ENCODE measurements around the gene CLDN5.
"Not testable (repeated sequence)": the region's sequence is repeated elsewhere in the genome, so short reads cannot be mapped to it uniquely, and the experiment has no call there.

The CLDN5 gene

DNA sequence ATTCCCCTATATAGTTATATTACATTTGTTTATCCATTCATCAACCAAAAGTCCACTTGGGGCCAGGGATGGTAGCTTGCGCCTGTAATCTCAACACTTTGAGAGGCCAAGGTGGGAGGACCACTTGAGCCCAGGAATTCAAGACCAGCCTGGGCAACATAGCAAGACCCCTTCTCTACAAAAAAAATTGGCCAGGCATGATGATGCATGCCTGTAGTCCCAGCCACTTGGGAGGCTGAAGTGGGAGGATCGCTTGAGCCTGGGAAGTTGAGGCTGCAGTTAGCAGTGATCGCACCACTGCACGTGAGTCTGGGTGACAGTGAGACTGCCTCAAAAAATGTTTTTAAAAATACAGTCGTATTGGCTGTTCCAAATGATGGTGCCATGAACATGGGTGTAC, 24.2 kb upstream of the CLDN5 start:
- DNase-seq (ENCODE audit: low spot score): not testable (repeated sequence)

DNA sequence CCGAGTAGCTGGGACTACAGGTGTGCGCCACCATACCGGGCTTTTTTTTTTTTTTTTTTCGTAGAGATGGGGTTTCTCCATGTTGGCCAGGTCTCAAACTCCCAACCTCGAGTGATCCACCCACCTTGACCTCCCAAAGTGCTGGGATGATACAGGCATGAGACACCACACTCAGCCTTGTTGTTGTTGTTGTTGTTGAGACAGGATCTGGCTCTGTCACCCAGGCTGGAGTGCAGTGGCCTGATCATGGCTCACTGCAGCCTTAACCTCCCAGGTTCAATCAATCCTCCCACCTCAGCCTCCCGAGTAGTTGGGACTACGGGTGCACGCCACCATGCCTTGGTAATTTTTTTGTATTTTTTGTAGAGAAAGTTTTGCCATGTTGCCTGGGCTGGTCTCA, 23.4 kb upstream of the CLDN5 start:
- no peak for DNase-seq (ENCODE audit: low spot score)

DNA sequence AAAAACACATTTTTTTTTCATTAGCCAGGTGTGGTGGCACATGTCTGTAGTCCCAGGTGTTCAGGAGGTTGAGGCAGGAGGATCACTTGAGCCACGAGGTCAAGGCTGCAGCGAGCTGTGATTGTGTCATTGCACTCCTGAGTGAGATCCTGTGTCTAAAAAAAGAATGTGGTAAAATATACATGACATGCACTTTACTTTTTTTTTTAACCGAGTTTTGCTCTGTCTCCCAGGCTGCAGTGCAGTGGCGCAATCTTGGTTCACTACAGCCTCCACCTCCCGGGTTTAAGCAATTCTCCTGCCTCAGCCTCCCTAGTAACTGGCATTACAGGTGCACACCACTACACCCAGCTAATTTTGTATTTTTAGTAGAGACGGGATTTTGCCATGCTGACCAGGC, 22.5 kb upstream of the CLDN5 start:
- no peak for DNase-seq (ENCODE audit: low spot score)

DNA sequence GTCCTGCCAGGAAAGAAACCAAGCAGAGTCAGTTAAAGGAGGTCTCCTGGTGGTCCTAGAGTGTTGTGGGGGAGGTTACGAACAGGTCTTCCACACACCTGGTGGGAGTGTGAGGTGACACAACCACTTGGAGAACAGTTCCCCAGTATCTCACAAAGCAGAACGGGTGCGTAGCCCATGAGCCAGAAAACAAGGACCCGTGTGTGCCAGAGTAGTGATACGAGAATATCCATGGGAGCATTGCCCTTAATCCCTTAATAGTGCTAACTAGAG, 21.7 kb upstream of the CLDN5 start:
- DNase-seq (ENCODE audit: low spot score): no peak

DNA sequence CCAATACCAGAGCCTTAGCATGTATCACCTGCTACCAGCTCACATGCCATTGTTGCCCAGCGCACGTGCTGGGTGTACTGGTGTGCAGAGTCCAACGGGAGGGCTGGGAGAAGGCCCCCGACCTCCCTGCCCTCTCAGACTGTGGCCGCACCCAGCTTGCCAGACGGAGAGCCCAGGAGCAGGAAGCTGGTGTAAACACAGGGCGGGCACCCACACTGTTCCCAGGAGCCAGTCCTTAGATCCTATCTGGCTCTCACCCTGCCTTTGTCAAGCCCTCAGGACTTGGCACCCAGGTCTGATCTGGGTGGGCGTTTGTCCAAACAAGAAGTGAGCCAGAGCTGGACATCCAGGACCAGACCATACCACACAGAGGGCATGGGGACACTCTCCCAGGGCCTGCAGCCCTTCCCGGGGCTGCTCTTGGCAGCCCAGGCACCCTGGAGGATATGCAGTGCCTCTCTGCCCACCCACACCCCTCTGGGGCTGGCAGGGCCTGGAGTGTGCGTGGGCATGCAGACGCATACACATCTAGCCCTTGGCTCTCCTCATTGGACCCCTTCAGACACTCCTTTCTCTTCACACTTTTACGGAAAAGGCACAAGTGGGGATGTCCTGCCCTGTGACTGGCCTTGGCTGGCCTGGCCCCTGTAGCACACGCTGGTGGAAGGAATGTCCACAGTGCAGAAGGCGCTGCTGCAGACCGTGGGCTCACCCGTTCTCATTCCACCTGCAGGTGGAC, 19.9 kb upstream of the CLDN5 start:
- DNase-seq (ENCODE audit: low spot score): no peak

DNA sequence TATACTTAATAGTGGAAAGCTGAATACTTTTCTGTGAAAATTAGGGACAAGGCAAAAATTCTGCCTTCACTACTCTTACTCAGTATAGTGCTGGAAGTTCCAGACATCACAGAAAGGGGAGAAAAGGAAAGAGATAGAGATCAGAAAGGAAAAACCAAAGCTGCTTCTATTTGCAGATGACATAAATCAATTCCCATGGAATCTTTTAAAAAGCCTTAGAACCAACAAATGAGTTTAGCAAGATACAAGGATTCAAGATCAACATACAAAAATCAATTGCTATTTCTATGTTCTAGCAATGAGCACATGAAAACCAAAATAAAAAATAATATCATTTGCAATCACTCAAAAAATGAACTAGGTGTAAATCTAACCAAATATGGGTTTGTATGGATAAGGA, 16.2 kb upstream of the CLDN5 start:
- no peak for DNase-seq (ENCODE audit: low spot score)

DNA sequence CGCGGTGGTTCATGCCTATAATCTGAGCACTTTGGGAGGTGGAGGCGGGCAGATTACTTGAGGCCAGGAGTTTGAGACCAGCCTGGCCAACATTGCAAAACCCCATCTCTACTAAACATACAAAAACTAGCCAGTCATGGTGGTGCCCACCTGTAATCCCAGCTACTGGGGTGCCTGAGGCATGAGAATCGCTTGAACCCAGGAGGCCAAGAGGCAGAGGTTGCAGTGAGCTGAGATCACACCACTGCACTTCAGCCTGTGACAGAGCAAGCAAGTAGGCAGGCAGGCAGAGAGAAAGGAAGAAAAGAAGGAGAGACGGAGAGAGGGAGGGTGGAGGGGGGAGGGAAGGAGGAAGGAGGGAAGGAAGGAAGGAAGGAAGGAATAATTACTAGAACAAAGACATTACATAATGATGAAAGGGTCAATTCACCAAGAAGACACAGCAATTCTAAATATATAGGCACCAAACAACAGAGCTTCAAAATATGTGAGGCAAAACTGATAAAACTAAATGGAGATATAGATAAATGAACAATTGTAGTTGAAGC, 13.8 kb upstream of the CLDN5 start:
- DNase-seq (ENCODE audit: low spot score): no peak

DNA sequence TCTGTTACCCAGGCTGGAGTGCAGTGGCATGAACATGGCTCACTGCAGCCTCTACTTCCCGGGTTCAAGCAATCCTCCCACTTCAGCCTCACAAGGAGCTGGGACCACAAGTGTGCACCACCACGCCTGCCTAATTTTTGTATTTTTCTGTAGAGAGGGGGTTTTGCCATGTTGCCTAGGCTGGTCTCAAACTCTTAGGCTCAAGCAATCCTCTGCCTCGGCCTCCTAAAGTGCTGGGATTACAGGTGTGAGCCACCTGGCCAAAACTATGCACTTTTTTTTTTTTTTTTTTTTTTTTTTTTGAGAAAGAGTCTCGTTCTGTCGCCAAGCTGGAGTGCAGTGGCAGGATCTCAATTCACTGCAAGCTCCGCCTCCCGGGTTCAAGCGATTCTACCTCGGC, 12.4 kb upstream of the CLDN5 start:
- DNase-seq (ENCODE audit: low spot score): no peak

DNA sequence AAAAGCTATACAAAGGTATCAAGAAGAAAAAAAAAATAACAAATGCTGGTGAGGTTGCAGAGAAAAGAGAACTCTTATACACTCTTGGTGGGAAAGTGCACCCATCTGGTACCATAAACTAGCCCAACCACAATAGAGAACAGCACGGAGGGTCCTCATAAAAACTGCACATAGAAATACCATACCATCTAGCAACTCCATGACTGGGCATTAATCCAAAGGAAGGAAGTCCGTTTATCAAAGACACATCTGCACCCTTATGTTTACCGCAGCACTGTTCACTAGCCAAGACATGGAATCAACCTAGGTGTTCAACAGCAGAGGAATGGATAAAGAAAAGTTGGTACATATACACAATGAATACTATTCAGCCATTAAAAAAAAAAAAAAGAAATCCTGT, 10.8 kb upstream of the CLDN5 start:
- DNase-seq (ENCODE audit: low spot score): no peak

DNA sequence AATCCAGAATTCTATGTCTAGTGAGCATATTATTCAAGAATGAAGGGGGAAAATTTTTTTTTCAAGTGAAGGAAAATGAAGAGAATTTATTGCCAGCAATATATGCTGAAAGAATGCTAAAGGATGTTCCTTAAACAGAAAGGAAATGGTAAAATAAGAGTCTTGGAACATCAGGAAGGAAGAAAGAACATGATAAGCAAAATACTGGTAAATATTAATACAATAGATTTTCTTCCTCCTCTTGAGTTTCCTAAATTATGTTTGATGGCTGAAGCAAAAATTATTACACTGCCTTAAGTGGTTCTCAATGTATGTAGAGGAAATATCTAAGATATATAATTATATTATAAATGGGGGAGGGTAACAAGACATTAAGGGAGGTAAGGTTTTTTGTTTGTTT, 9.6 kb upstream of the CLDN5 start:
- DNase-seq (ENCODE audit: low spot score): no peak

DNA sequence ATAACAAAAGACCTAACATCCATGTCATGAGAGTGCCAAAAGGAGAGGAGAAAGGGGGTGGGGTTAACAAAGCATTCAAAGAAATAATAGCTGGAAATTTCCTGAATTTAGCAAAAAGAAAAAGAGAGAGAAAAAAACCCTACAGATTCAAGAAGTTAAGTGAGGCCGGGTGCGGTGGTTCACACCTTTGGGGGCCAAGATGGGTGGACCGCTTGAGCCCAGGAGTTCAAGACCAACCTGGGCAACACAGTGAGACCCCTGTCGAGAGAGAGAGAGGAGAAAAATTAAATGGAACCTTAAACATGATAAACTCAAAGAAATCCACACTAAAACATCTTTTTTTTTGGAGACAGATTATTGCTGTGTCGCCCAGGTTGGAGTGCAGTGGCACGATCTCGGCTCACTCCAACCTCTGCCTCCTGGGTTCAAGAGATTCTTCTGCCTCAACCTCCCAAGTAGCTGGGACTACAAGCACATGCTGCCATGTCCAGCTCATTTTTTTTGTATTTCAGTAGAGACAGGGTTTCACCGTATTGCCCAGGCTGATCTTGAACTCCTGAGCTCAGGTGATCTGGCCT, 8.9 kb upstream of the CLDN5 start:
- no peak for DNase-seq (ENCODE audit: low spot score)

DNA sequence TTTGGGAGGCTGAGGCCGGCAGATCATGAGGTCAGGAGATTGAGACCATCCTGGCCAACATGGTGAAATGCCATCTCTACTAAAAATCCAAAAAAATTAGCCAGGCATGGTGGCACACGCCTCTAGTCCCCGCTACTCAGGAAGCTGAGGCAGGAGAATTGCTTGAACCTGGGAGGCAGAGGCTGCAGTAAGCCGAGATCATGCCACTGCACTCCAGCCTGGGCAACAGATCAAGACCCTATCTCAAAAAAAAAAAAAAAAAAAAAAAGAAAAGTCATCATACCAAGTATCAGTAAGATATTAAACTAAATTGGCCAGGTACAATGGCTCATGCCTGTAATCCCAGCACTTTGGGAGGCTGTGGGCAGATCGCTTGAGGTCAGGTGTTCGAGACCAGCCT, 7.1 kb upstream of the CLDN5 start:
- not testable (repeated sequence) for DNase-seq (ENCODE audit: low spot score)

DNA sequence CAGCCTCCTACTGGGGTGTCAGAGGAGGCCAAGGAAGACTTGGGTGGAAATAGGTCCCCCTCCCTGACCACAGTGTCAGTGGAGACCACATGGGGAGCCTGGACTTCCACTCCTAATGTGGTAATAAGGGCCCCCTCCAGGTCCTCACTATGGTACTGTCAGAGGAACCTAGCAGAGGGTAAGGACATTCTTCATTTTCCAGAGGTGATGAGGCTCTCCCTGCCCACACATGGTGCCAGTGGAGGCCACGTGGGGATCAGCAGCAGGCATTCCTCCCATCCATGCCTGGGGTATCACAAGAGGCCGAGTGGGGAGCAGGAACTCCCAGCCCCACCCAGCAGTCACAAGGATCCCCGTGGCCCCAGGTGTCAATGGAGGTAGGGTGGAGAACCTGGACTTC, 6.5 kb upstream of the CLDN5 start:
- no peak for DNase-seq (ENCODE audit: low spot score)

DNA sequence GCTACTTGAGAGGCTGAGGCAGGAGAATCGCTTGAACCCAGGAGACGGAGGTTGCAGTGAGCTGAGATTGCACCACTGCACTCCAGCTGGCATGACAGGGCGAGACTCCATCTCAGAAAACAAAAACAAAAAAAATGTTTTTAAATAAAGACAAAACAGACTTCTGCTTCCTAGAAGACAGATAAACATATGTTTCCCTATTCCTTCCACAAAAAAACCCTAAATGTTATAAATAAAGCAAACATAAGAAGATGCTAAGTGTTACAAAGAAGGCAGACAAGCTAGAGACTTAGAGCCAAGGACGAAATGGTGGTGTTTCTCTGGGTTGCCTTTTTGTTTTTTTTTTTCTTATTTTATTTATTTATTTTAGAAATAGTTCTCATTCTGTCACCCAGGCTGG, 5.6 kb upstream of the CLDN5 start:
- no peak for DNase-seq (ENCODE audit: low spot score)

DNA sequence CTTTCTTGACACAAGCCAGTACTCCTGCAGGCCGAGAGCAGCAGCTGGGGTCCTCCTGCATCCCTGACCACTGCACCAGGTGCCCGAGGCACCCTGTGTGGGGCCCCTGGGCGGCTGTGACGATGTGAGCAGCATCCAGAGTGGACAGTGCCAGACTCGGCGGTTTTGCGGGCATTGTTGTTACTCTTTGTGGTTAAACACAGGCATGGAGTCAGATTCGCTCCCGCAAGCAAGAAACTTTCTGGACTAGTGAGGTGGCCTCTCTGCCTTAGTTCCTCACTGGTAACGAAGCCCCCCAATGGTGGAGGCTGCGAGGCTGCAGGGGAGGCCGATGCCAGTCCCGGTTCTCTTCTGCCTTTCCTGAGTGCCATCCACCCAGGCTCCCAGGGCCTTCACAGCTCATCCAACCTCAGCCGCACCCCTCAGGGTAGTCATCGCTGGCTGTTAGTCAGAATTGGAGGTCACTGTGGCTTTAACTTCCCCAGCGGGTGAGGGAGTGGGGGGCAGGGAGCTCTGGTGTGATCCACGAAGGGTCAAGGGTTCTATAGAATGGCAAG, 3.7 kb upstream of the CLDN5 start:
- DNase-seq (ENCODE audit: low spot score): peak; percentile 43

DNA sequence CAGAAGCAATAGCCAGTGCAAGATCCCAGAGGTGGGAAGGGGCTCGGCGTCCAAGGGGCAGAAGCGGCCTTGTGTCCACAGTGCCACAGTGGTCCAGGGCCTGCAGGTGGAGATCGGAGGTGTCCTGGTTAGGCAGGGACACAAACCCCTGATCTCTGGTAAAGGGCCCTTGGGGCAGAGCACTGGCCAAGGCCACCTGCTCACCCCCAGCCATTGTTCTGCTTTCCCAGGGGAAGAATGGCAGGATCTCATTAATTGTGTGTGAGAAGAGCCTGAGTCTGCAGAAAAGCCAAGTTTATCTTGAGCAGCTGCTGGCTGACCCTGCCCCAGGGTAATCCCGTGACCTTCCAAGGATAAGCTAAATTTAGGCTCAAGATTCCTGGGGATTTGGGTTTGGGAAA, 3.1 kb upstream of the CLDN5 start:
- no peak for DNase-seq (ENCODE audit: low spot score)

DNA sequence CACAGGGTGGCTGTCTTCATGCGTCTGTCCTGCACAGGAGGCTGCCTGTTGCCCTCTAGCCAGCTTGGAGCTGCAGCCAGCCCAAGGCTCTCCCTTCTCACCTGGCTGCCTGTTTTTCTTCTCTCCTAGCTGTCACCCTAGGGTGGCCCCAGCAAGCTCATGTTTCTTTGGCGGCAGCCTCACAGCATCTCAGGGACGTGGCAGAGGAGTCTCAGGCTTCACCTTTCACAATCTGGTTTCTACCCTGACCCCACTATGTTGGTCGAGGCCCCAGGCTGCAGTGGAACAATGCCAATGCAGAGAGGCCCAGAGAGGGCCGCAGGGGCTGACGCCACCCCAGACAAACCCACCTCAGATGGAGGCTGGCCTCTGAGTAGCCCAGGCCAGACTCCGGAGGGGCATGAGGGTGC, 2.5 kb upstream of the CLDN5 start:
- DNase-seq (ENCODE audit: low spot score): no peak

DNA sequence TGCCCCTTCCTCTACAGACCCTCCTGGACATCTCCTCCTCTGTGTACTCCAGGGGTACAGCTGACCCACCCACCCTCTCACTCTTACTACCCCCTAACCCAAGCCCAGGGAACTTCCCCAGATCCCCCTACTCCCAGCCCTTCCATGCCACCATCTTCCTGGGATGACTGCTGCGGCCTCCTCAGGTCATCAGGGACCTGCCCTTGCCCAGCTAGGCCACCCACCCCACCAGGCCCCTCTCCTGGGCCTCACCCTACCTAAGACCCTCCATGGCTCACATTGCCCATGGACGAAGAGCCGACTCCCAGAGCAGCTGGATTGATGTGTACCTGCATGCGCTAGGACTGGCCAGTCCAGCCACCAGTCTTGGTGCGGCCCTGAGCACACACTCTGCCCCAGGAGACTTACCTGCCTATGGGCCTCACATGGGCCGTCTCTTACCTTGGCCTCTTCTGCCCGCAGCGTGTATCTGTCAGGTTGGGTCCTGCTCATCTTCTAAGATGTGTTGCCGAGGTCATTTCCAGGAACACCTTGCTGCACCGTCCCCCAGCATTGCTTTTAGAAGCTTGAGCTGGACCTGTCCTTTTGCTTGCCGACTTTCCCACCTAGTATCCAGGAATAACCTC, 2.0 kb upstream of the CLDN5 start:
- no peak for DNase-seq (ENCODE audit: low spot score)

DNA sequence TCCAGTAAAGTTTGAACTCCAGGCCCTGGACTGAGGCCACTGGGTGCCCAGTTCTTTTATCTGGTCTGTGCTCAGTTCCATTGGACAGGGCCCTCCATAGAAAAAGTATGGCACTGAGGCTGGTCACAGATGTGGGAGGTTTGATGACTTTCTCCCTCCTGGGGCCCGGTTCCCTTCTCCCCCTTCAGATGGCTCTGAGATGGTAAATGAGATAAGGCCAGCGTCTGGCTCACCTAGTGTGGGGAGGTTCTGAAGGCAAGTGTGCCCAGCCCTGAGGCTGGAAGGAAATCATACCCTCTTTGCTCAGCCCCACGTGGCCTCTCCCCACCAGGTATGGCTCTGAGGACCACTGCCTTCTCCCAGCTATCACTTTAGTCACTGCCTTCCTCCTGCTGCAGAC, 1.5 kb upstream of the CLDN5 start:
- DNase-seq (ENCODE audit: low spot score): no peak

DNA sequence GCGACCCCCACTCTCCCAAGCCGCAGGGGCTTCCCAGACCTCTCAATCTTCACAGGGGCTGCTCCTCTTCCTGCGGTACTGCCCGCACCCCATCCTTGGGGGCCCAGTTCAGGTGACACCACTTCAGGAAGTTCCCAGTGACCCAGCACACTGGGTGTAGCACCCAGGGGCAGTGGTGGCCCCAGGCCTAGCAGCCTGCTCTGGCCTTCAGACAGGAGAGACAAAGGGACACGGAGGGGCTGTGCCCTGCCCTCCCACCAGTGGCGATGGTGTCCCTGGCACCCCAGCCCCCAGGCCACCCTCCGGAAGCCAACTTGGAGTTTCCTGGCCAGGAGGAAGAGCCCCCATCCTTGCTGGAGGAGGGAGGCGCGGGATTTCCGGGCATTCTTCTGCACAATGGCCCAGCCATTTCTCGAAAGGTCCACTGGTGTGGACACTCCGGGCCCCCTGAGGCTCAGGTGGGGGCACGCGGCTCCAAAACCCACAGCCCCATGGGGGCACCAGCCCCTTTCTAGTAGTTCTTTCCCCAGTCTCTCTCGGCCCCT, 978 bp upstream of the CLDN5 start:
- DNase-seq (ENCODE audit: low spot score): no peak

DNA sequence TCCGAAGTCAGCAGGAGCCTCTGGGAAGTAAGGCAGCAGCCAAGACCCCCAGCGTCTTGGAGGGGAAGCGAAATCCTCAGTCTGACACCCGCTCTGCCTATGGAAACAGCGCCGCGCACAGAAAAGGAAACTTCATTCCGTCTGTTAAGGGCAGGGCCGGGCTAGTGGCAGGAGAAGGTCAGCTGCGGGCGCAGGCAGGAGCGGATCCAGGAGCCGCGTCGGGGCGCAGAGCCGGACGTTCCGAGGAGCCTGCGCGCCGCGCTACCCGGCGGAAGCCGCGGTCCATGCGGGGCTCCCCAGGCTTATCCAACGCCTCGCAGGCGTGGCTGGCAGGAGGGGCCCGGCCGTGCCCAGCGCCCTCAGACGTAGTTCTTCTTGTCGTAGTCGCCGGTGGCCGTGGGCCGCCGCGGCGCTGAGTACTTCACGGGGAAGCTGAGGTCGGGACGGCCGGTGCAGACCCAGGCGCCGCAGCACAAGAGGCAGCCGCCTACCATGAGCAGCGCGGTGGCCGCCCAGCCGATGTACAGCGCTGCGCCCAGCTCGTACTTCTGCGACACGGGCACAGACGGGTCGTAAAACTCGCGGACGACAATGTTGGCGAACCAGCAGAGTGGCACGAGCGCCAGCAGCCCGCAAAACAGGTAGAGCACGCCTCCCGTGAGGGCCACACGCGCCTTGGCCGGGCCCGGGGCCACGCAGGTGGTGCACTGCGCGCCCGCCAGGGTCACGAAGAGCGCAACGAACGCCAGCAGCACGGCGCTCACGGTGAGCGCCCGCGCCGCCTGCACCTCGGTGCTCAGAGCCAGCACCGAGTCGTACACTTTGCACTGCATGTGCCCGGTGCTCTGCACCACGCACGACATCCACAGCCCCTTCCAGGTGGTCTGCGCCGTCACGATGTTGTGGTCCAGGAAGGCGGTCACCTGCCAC, 705 bp downstream of the CLDN5 start:
- peak; percentile 22 for DNase-seq (ENCODE audit: low spot score)

DNA sequence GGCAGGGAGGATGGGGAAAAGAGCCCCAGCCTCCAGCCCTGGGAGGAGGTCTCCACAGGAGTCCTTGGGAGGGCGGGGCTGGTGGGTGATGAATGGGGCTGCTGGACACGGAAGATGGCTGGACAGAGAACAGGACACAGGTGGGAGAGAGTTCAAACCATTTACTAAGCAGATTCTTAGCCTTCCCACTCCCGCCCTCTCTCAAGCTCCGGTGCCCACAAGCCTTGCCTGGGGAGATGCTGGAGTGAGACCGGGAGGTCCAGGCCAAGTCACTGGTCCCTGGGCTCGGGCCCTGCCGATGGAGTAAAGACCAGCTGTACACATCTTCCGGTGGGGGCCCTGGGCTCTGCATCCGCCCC, 1.4 kb downstream of the CLDN5 start:
- no peak for DNase-seq (ENCODE audit: low spot score)

All from SW480 (cell line).